Pancreas (tissue), 10 donors: ENCODE measurements around the gene NDUFS5. TPM values are rescaled to one million over a fixed set of nuclear protein-coding genes. Genes with fewer than 3 reads are reported as not detected.
A peak's percentile ranks its signal among the peaks of the same experiment; 100 is the strongest.

Experiments
- ATAC-seq, 4 donors: fragments of 200-7000 bp; cut with Tn5 transposase; one replicate each; pipeline versions ENCODE4 v1.8.0 to v1.9.1; 2020; ENCODE audit warnings: mild to moderate bottlenecking in 4 of 4, moderate library complexity in 4 of 4
- DNase-seq, 6 donors: peaks; one replicate each; pipeline ENCODE4 v3.0.0-alpha.2; 2020
- FAIRE-seq: peaks from 2 replicates; lab custom pipeline; 2012; peaks lifted over from hg19 to GRCh38; lab: Jason Lieb, UNC
- H3K27ac ChIP-seq, 4 donors: fragments of 200-600 bp; sonication (generic); 1 replicate in 3 of 4; 2 replicates in 1 of 4; pipeline versions ENCODE4 v1.5.0 to v1.8.0; 2020
- H3K27me3 ChIP-seq, 4 donors: fragments of 200-600 bp; one replicate each; pipeline ENCODE4 v1.8.0; 2021
- H3K36me3 ChIP-seq, 3 donors: fragments of 200-600 bp; sonication (generic) in 1 of 3; one replicate each; pipeline versions ENCODE4 v1.5.0 to v1.8.0; 2020 to 2021
- H3K4me1 ChIP-seq, 3 donors: fragments of 200-600 bp; one replicate each; pipeline ENCODE4 v1.8.0; 2021
- H3K4me3 ChIP-seq, 4 donors: fragments of 200-600 bp; sonication (generic) in 2 of 4; one replicate each; pipeline versions ENCODE4 v1.5.0 to v1.8.0; 2020 to 2021
- H3K9me3 ChIP-seq, 4 donors: fragments of 200-600 bp; one replicate each; pipeline ENCODE4 v1.8.0; 2021
- WGBS, 2 donors: extraction: QIAGEN DNeasy Blood & Tissue Kit; methylation state at CpG; one replicate each; pipeline ENCODE4 v1.1.7; 2013; 5-methylcytosine and 5-hydroxymethylcytosine counted together
- intact Hi-C, 3 donors: fragments of 100-400 bp; cut with DNase I; formaldehyde crosslinking; loops; one replicate each; pipeline versions ENCODE4 v1.11.1 to v1.14.2; 2022
- polyA plus RNA-seq, 2 donors: library from polyadenylated mRNA; stranded (reverse); fragments of 200-250 nt; gene quantifications; one replicate each; pipeline ENCODE4 v1.2.3, GENCODE V29; 2013
- total RNA-seq, 6 donors: library from RNA; stranded (reverse); fragmentation: NEBNext Ultra II Directional in 4 of 6; extraction: Animal tissue kit (Norgen Biotek cat#: 25700) in 4 of 6; gene quantifications; one replicate each; pipeline versions ENCODE4 v1.2.1 to v1.2.4, GENCODE V29; 2021 to 2023
- TF ChIP-seq, protein P1 (sequence below), 4 donors: fragments of 200-600 bp; sonication (generic) in 3 of 4; IDR thresholded peaks; one replicate each; pipeline versions ENCODE4 v1.5.0 to v1.8.0; 2021; ENCODE audit warnings: antibody characterized with exemption in 4 of 4
- donor health status: healthy with polysubstance abuse.
- donor health status: DM: no; HTN: no; CAD: no; lungs with moderate emphysema.
- donor health status: DM: no; HTN: no; CAD: no.
- donor health status: control.
- donor health status: control.
- donor health status: Bipolar disorder and iron deficiency.
- donor health status: DM: yes; HTN: yes; CAD: no.
- donor health status: DM: no; HTN: no; CAD: no.
- donor health status: DM: no; HTN: no; CAD: no.
- donor health status: DM: yes; HTN: yes; CAD: no.

NDUFS5 gene
- total and polyA plus RNA-seq, 8 donors = 52.2 to 319 (median 76.5) TPM

DNA sequence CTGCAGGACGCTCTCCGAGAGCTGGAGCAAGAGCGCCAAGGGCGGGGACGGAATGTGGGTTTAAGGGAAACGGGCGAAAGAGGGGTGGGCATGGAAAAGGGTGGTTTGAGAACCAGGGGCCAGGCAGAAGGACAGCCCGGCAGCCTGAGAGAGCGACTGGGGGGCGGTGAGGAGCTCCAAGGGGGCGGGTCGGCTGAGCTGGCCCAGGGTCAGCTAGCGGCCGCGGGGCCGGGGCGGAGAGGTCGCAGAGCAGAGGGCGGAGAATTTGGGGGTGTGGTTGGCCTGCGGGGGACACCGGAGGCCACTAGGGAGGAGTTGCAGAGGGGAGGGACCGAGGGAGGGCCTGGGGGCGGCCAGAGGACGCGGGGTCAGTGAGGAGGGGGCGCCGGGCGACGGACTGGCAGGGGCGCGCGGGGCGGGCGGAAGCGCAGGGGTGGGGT is 54.7 kb downstream of the NDUFS5 start:
- peak in 3 of 6 donors; percentile 38 to 60 (median 56) for DNase-seq
- Histone ChIP-seq H3K36me3 (no peaks in the 10 kb centered on the region), H3K27ac (no peak overlapping the region), H3K4me3 (peak overlapping the region in 2 of 4 donors; percentile 40 to 52), H3K27me3 (peaks cover 0 to 4% (median 0%) of the 10 kb centered on the region in 4 donors), H3K4me1 (peaks cover 0 to 12% (median 9%) of the 10 kb centered on the region in 3 donors), H3K9me3 (no peaks in the 10 kb centered on the region)
- WGBS, 2 donors = 31 to 39% methylated on average over 24 to 34 of the region's 35 CpGs
- TF ChIP-seq, protein P1, sequence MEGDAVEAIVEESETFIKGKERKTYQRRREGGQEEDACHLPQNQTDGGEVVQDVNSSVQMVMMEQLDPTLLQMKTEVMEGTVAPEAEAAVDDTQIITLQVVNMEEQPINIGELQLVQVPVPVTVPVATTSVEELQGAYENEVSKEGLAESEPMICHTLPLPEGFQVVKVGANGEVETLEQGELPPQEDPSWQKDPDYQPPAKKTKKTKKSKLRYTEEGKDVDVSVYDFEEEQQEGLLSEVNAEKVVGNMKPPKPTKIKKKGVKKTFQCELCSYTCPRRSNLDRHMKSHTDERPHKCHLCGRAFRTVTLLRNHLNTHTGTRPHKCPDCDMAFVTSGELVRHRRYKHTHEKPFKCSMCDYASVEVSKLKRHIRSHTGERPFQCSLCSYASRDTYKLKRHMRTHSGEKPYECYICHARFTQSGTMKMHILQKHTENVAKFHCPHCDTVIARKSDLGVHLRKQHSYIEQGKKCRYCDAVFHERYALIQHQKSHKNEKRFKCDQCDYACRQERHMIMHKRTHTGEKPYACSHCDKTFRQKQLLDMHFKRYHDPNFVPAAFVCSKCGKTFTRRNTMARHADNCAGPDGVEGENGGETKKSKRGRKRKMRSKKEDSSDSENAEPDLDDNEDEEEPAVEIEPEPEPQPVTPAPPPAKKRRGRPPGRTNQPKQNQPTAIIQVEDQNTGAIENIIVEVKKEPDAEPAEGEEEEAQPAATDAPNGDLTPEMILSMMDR (IDR thresholded peaks at IDR 0.05) = no peak
- intact Hi-C loops = no loop called here
- no peak for FAIRE-seq
- no peak for ATAC-seq

DNA sequence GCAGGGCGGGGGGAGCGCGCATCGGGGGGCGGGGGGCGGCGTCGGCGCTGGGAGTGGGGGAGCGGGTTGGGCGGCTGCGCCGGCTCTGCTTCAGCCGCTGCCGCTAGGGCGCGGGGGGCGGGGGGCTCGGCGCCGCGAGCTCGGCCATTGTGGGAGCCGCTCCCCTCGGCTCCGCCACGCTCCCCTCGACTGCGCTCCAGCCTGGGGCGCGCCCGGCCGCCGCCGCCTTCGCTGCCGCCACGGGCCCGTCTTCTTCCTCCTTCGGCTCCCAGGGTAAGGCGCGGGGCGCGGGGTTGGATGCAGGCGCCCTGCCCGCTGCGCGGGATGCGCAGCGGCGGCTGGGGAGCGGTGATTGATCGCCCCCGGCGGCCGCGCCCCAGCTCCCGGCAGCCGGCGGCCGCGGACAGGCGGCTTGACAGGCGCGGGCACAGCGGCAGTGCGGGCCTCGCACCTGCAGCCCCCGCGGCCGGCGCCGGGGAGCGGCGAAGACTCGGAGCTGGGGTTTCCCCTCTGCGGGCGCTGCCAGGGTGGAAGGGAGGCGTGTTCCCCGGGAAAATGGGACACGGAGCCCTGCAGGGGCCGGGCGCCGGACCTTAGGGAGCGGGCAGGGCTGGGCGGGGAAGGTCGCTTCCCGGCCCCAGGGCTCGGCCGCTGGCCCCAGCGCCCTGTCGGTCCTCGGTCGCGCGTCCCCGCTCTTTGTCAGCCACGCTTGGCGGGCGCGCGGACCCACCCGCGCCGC is 55.3 kb downstream of the NDUFS5 start:
- FAIRE-seq = no peak

DNA sequence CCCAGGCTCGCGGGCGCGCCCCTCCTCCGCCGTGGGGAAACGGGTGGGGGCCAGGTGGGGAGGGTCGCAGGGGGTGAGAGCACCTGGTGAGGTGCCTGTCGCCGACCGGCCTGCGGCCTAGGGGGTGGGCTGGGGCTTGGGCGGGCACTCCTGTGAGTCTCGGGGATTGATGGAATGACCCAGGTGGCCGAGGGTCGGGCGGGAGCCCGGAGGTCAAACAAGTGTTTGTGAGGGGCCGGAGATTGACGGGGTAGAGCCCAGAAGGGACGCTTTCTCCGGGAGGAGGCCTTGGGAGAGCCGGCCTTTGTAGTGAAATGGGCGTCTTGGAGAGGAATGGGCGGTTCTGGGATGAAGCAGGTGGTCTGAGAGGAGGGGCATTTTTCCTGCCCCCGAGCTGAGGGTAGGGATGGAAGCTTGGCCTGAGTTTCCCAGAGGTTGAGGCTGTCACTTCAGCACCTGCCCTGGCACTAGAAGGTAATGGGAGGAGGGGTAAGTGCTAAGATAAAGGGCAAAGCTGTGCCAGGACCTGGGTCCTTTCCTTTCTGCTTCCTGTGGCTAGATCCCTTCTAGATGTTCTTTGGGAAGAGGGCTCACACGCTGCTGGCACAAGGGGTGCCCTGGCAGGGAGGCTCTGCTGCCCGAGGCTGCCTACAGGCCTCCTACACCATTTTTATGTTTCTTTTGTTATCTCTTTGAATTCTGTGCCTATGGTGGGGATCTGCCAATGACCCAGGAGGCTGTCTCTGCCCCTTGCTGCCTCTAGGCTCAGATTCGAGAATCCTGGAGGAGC is 56.1 kb downstream of the NDUFS5 start:
- no peak for FAIRE-seq
- ATAC-seq = no peak
- no peak overlapping the region for H3K27ac ChIP-seq
- H3K36me3 ChIP-seq = no peaks in the 10 kb centered on the region
- H3K27me3 ChIP-seq = peaks cover 0 to 4% (median 0%) of the 10 kb centered on the region in 4 donors
- H3K4me1 ChIP-seq = peaks cover 0 to 3% (median 0%) of the 10 kb centered on the region in 3 donors
- peak overlapping the region in 3 of 4 donors; percentile 13 to 52 (median 40) for H3K4me3 ChIP-seq
- intact Hi-C loops = no loop called here
- peak in 1 of 6 donors; percentile 70 for DNase-seq
- WGBS, 2 donors = 30 to 37% methylated on average over 29 of the region's 29 CpGs
- H3K9me3 ChIP-seq = no peaks in the 10 kb centered on the region
- TF ChIP-seq, protein P1 (IDR thresholded peaks at IDR 0.05) = no peak

More for the DNA sequence above, 55.3 kb downstream of the NDUFS5 start:
- no peaks in the 10 kb centered on the region for H3K36me3 ChIP-seq
- ATAC-seq = peak; percentile 29 to 69 (median 46)
- H3K4me1 ChIP-seq = peaks cover 0 to 8% (median 4%) of the 10 kb centered on the region in 3 donors
- H3K27ac ChIP-seq = no peak overlapping the region
- peak overlapping the region in 3 of 4 donors; percentile 13 to 52 (median 40) for H3K4me3 ChIP-seq
- 0 to 1% methylated on average over 44 to 95 of the region's 105 CpGs for WGBS, 2 donors
- DNase-seq = peak in 3 of 6 donors; percentile 32 to 76 (median 71)
- intact Hi-C loops = no loop called here
- TF ChIP-seq, protein P1 (IDR thresholded peaks at IDR 0.05) = no peak
- H3K27me3 ChIP-seq = peaks cover 0 to 4% (median 0%) of the 10 kb centered on the region in 4 donors
- no peaks in the 10 kb centered on the region for H3K9me3 ChIP-seq

DNA sequence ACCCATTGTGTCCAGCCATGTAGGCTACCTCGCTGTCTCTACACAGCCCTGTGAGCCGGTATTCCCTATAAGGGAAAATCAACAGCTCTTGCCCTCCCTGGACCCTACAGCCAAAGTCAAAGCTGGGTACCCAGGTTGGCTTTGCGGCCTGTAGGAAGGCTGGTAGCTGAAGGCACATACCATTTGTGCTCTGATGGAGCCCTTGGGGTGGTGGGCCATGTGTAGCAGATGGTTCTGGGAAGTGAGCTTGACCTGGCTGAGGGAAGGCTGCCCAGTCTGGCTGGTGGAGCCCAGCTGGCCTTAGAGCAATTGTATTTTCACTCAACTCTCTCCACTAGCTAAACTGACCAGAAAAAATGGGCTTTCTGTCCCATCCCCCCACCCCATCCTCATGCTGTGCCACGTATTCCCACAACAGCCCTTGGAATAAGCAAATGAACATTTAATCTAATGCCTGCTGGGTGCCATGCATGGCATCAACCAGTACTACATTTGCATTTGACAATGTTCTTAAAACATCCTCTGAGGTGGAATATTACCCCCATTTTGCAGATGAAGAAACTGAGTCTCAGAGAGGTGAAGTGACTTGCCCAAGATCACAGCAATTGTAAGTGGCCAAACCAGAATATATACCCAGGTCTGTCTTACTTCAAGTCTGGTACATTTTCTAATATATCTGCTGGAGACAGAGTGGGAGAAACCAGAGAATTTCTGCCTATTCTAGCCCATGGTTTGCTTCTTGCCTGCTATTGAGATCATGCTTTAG is 56.8 kb downstream of the NDUFS5 start:
- 94 to 95% methylated on average over 4 of the region's 4 CpGs for WGBS, 2 donors
- ATAC-seq (no peak), FAIRE-seq (no peak), DNase-seq (no peak)
- Histone ChIP-seq H3K4me3 (no peak overlapping the region), H3K27ac (no peak overlapping the region), H3K4me1 (peaks cover 0 to 3% (median 0%) of the 10 kb centered on the region in 3 donors), H3K9me3 (no peaks in the 10 kb centered on the region), H3K36me3 (no peaks in the 10 kb centered on the region), H3K27me3 (peaks cover 0 to 4% (median 0%) of the 10 kb centered on the region in 4 donors)
- intact Hi-C loops = no loop called here
- TF ChIP-seq, protein P1 (IDR thresholded peaks at IDR 0.05) = no peak
